B cell (primary cell): ENCODE data around the gene OR51M1. TPM values are rescaled to one million over a fixed set of nuclear protein-coding genes. Genes with fewer than 3 reads are reported as not detected.

ENCODE experiments used
- ATAC-seq: fragments of 200-7000 bp; cut with Tn5 transposase; one replicate; pipeline ENCODE4 v1.10.0; 2021; ENCODE audit warnings: low read depth, mild to moderate bottlenecking, moderate number of reproducible peaks, moderate library complexity
- CTCF ChIA-PET: fragments of 350-600 bp; sonication (Branson Sonifier 250); formaldehyde crosslinking; loops from one replicate; lab custom pipeline; 2021; ENCODE audit warnings: antibody characterized with exemption, inconsistent platforms; lab: Charles Lee
- POLR2A ChIA-PET: fragments of 350-600 bp; sonication (Branson Sonifier 250); formaldehyde crosslinking; loops from one replicate; lab custom pipeline; 2021; ENCODE audit warnings: antibody characterized with exemption; lab: Charles Lee
- DNase-seq: peaks from one replicate; pipeline ENCODE4 v3.0.0; 2013
- H2AFZ ChIP-seq: 2 replicates; pipeline ENCODE4 v1.6.1; 2012; ENCODE audit warnings: mild to moderate bottlenecking, low read depth, low read length; ENCODE audit not compliant: insufficient read depth, poor library complexity, severe bottlenecking
- H3K27ac ChIP-seq, 2 donors: 1 replicate in 1 of 2; 2 replicates in 1 of 2; pipeline ENCODE4 v1.5.1; 2012 to 2013; ENCODE audit warnings: low read length in 2 of 2, mild to moderate bottlenecking in 2 of 2, moderate library complexity in 1 of 2
- H3K27me3 ChIP-seq, 4 experiments: fragments of 200-600 bp in 1 of 4; sonication (generic) in 1 of 4; replicated peaks in 1 of 4; 1 replicate in 2 of 4; 2 replicates in 2 of 4; pipeline versions ENCODE4 v1.6.1 to v1.7.0; 2013 to 2016; ENCODE audit warnings: low read length in 3 of 4, mild to moderate bottlenecking in 2 of 4, mixed read lengths in 1 of 4, moderate library complexity in 1 of 4; ENCODE audit not compliant: insufficient read depth in 4 of 4, control insufficient read depth in 3 of 4; ENCODE audit errors: control extremely low read depth in 1 of 4
- H3K36me3 ChIP-seq, 2 experiments: replicated peaks in 1 of 2; 1 replicate in 1 of 2; 2 replicates in 1 of 2; pipeline versions ENCODE4 v1.6.1 to v1.7.1; 2013; ENCODE audit warnings: low read length in 1 of 2; ENCODE audit not compliant: insufficient read depth in 2 of 2, control insufficient read depth in 1 of 2; ENCODE audit errors: control extremely low read depth in 1 of 2, extremely low read depth in 1 of 2
- H3K4me1 ChIP-seq, 2 donors: fragments of 200-600 bp in 1 of 2; sonication (generic) in 1 of 2; 1 replicate in 1 of 2; 2 replicates in 1 of 2; pipeline versions ENCODE4 v1.5.1 to v1.6.1; 2013 to 2017; ENCODE audit warnings: low read length in 2 of 2; ENCODE audit not compliant: control insufficient read depth in 2 of 2, insufficient read depth in 2 of 2
- H3K4me2 ChIP-seq: replicated peaks from 2 replicates; pipeline ENCODE3; 2012; ENCODE audit warnings: mild to moderate bottlenecking, low read depth, low read length; ENCODE audit not compliant: poor library complexity, severe bottlenecking
- H3K4me3 ChIP-seq, 5 experiments: fragments of 200-600 bp in 1 of 5; sonication (generic) in 1 of 5; 1 replicate in 3 of 5; 2 replicates in 2 of 5; pipeline versions ENCODE4 v1.5.1 to v1.7.0; 2011 to 2016; ENCODE audit warnings: low read length in 4 of 5, mild to moderate bottlenecking in 4 of 5, low read depth in 2 of 5, control low read depth in 1 of 5, moderate library complexity in 1 of 5; ENCODE audit not compliant: insufficient read depth in 1 of 5; ENCODE audit errors: control extremely low read depth in 1 of 5, extremely low read depth in 1 of 5
- H3K79me2 ChIP-seq: fragments of 200-600 bp; sonication (generic); one replicate; pipeline ENCODE4 v1.6.0; 2016; ENCODE audit warnings: low read length; ENCODE audit not compliant: control insufficient read depth, insufficient read depth
- H3K9ac ChIP-seq: fragments of 200-600 bp; sonication (generic); 2 replicates; pipeline ENCODE4 v1.6.1; 2017; ENCODE audit warnings: mild to moderate bottlenecking, low read length, moderate library complexity
- H3K9me3 ChIP-seq, 3 donors: one replicate each; pipeline versions ENCODE4 v1.6.1 to v1.7.1; 2013; ENCODE audit warnings: low read length in 2 of 3; ENCODE audit not compliant: control insufficient read depth in 2 of 3, insufficient read depth in 1 of 3; ENCODE audit errors: control extremely low read depth in 1 of 3
- H4K20me1 ChIP-seq: 2 replicates; pipeline ENCODE4 v1.6.0; 2012; ENCODE audit warnings: mild to moderate bottlenecking, low read length; ENCODE audit not compliant: insufficient read depth, control insufficient read depth, poor library complexity, severe bottlenecking
- H3K27ac Mint-ChIP-seq: one replicate; pipeline ENCODE4 v1.8.0; 2021; ENCODE audit warnings: mixed read lengths
- H3K27me3 Mint-ChIP-seq: one replicate; pipeline ENCODE4 v1.8.0; 2021; ENCODE audit warnings: mixed read lengths
- H3K4me1 Mint-ChIP-seq: one replicate; pipeline ENCODE4 v1.8.0; 2021; ENCODE audit warnings: mixed read lengths
- H3K4me3 Mint-ChIP-seq: one replicate; pipeline ENCODE4 v1.8.0; 2021; ENCODE audit warnings: mixed read lengths
- H3K9me3 Mint-ChIP-seq: one replicate; pipeline ENCODE4 v1.8.0; 2022; ENCODE audit warnings: mixed read lengths; ENCODE audit not compliant: insufficient read depth
- CTCF ChIP-seq: fragments of 200-600 bp; IDR thresholded peaks from one replicate; pipeline ENCODE4 v1.8.0; 2022; ENCODE audit warnings: antibody characterized with exemption, mild to moderate bottlenecking
- EZH2 ChIP-seq: IDR thresholded peaks from 2 replicates; pipeline ENCODE4 v1.6.1; 2012; ENCODE audit warnings: borderline replicate concordance, low read depth, mild to moderate bottlenecking, moderate library complexity, low read length; ENCODE audit not compliant: insufficient read depth, poor library complexity, severe bottlenecking
- WGBS: methylation state at CpG from one replicate; pipeline ENCODE4 v1.1.5; 2013; ENCODE audit warnings: missing lambda C conversion rate; ENCODE audit not compliant: insufficient coverage; 5-methylcytosine and 5-hydroxymethylcytosine counted together
- intact Hi-C: fragments of 100-400 bp; cut with micrococcal nuclease; formaldehyde crosslinking; loops from one replicate; pipeline ENCODE4 v1.10.0; 2022
- polyA plus RNA-seq: library from polyadenylated mRNA; depleted of rRNA; stranded (reverse); fragments of >200 nt; gene quantifications from 2 replicates; pipeline ENCODE4 v1.2.3, GENCODE V29; 2012
- total RNA-seq, 2 donors: library from RNA; stranded (reverse); fragments of 120-200 nt in 1 of 2; gene quantifications; 1 replicate in 1 of 2; 2 replicates in 1 of 2; pipeline versions ENCODE4 v1.2.3 to v1.2.4, GENCODE V29; 2013 to 2022

The OR51M1 gene
- total and polyA plus RNA-seq, 2 donors (not counting 1 experiment from before 2014, with no cell fraction given) = not detected

- ChIA-PET POLR2A (no interaction called here), CTCF (no interaction called here)
- peaks cover 9% of the 10 kb centered on the region for H3K27me3 Mint-ChIP-seq
- no peak overlapping the region for H2AFZ ChIP-seq
- no peaks in the 10 kb centered on the region for H4K20me1 ChIP-seq
- no peaks in the 10 kb centered on the region for H3K4me1 Mint-ChIP-seq
- no peaks in the 10 kb centered on the region for H3K36me3 ChIP-seq
- WGBS = 93% methylated on average over 2 of the region's 2 CpGs
- H3K27ac ChIP-seq = no peak overlapping the region
- H3K4me3 Mint-ChIP-seq = no peak overlapping the region
- no peak overlapping the region for H3K4me2 ChIP-seq
- H3K27me3 ChIP-seq = peaks cover 0 to 2% (median 0%) of the 10 kb centered on the region in 4 experiments
- H3K9me3 Mint-ChIP-seq = no peaks in the 10 kb centered on the region
- intact Hi-C loops = loop anchor here (5.0 kb wide), 1 partner anchor 262 kb away; no protein-coding TSS in a partner anchor
- H3K9me3 ChIP-seq = no peaks in the 10 kb centered on the region
- no peaks in the 10 kb centered on the region for H3K79me2 ChIP-seq
- no peak overlapping the region for H3K27ac Mint-ChIP-seq
- ATAC-seq = no peak
- no peak for DNase-seq
- H3K4me1 ChIP-seq = no peaks in the 10 kb centered on the region
- no peak overlapping the region for H3K4me3 ChIP-seq
- no peak overlapping the region for H3K9ac ChIP-seq
- TF ChIP-seq CTCF = no peak
- TF ChIP-seq EZH2 = no peak
Observed at GRCh38 chr11:5384335-5384734, 723 bp downstream of the OR51M1 start.

- Histone ChIP-seq H3K9ac (no peak overlapping the region), H3K4me2 (no peak overlapping the region), H3K36me3 (no peaks in the 10 kb centered on the region), H3K27me3 (no peaks in the 10 kb centered on the region), H3K4me1 (no peaks in the 10 kb centered on the region), H3K79me2 (no peaks in the 10 kb centered on the region), H4K20me1 (no peaks in the 10 kb centered on the region), H3K9me3 (no peaks in the 10 kb centered on the region), H2AFZ (no peak overlapping the region), H3K4me3 (no peak overlapping the region), H3K27ac (no peak overlapping the region)
- no peak overlapping the region for H3K27ac Mint-ChIP-seq
- peaks cover 9% of the 10 kb centered on the region for H3K27me3 Mint-ChIP-seq
- TF ChIP-seq EZH2 (no peak), CTCF (no peak)
- no peaks in the 10 kb centered on the region for H3K4me1 Mint-ChIP-seq
- ATAC-seq (no peak), DNase-seq (no peak)
- no peaks in the 10 kb centered on the region for H3K9me3 Mint-ChIP-seq
- CTCF ChIA-PET = no interaction called here
- POLR2A ChIA-PET = no interaction called here
- H3K4me3 Mint-ChIP-seq = no peak overlapping the region
- intact Hi-C loops = no loop called here
- WGBS = 80% methylated on average over 1 of the region's 2 CpGs
Observed at GRCh38 chr11:5390210-5390609, 6.6 kb downstream of the OR51M1 start.
